Hippocampal formation (tissue), 2 donors: ENCODE data around the gene UQCR10.

Source experiments
- DNase-seq, 2 donors: peaks; one replicate each; lab custom pipeline; 2025; lab: John Stamatoyannopoulos, UW

The UQCR10 gene

GRCh38 chr22:29767171-29768051 lies at the start of gene UQCR10:
UQCR10 (plus strand) TSS chr22:29767369; CDS start chr22:29767399, 30 bp downstream.
- DNase-seq = peak; percentile 81 to 92

- DNase-seq = no peak
Observed at GRCh38 chr22:29717789-29718188, 49.4 kb upstream of the UQCR10 start.

GRCh38 chr22:29718949-29719898 lies 47.9 kb upstream of the UQCR10 start:
- no peak for DNase-seq

GRCh38 chr22:29719899-29720645 lies 47.1 kb upstream of the UQCR10 start, which contains the start of gene CABP7:
CABP7 (plus strand) TSS chr22:29720003; CDS start chr22:29720425, 422 bp downstream.
- DNase-seq = no peak

- DNase-seq = no peak
Observed at GRCh38 chr22:29720811-29721323, 46.3 kb upstream of the UQCR10 start.

GRCh38 chr22:29722151-29722550 lies 45.0 kb upstream of the UQCR10 start:
- no peak for DNase-seq

- DNase-seq = no peak
Observed at GRCh38 chr22:29722587-29722986, 44.6 kb upstream of the UQCR10 start.

GRCh38 chr22:29723766-29724165 lies 43.4 kb upstream of the UQCR10 start:
- no peak for DNase-seq

- DNase-seq = no peak
Observed at GRCh38 chr22:29724843-29725242, 42.3 kb upstream of the UQCR10 start.

GRCh38 chr22:29726106-29726505 lies 41.1 kb upstream of the UQCR10 start:
- DNase-seq = no peak

- no peak for DNase-seq
Observed at GRCh38 chr22:29726512-29727130, 40.5 kb upstream of the UQCR10 start.

- DNase-seq = no peak
Observed at GRCh38 chr22:29727131-29727523, 40.0 kb upstream of the UQCR10 start.

- no peak for DNase-seq
Observed at GRCh38 chr22:29729161-29729560, 38.0 kb upstream of the UQCR10 start.

- no peak for DNase-seq
Observed at GRCh38 chr22:29731058-29731850, 35.9 kb upstream of the UQCR10 start.

- DNase-seq = no peak
Observed at GRCh38 chr22:29732883-29733282, 34.3 kb upstream of the UQCR10 start.

- no peak for DNase-seq
Observed at GRCh38 chr22:29733362-29734201, 33.6 kb upstream of the UQCR10 start.

- no peak for DNase-seq
Observed at GRCh38 chr22:29734406-29734805, 32.8 kb upstream of the UQCR10 start.

GRCh38 chr22:29734838-29735237 lies 32.3 kb upstream of the UQCR10 start:
- no peak for DNase-seq

- no peak for DNase-seq
Observed at GRCh38 chr22:29735416-29735815, 31.8 kb upstream of the UQCR10 start.
